OCI-LY3 (cell line): ENCODE measurements around the gene SH3PXD2A.

ENCODE experiments used
- H2AFZ ChIP-seq: fragments of 200-600, 300-600 bp; shearing (Covaris generic); 2 replicates; pipeline ENCODE4 v1.6.0; 2014; ENCODE audit warnings: antibody characterized with exemption, low read depth, low read length
- H3K27ac ChIP-seq: fragments of 200-600, 300-600 bp; sonication (generic); 2 replicates; pipeline ENCODE4 v1.5.1; 2014; ENCODE audit warnings: mild to moderate bottlenecking, low read length, moderate library complexity, mixed read lengths
- H3K27me3 ChIP-seq: fragments of 200-600, 300-600 bp; sonication (generic); 2 replicates; pipeline ENCODE4 v1.6.1; 2014; ENCODE audit warnings: low read depth, low read length, mixed read lengths
- H3K36me3 ChIP-seq: fragments of 200-600, 300-600 bp; sonication (generic); replicated peaks from 2 replicates; pipeline ENCODE3; 2014; ENCODE audit warnings: low read depth, low read length, mixed read lengths
- H3K4me1 ChIP-seq: fragments of 300-600, 200-600 bp; sonication (generic); 2 replicates; pipeline ENCODE4 v1.6.1; 2014; ENCODE audit warnings: low read length, mixed read lengths
- H3K4me2 ChIP-seq: fragments of 200-600, 300-600 bp; sonication (generic); 2 replicates; pipeline ENCODE4 v1.6.1; 2014; ENCODE audit warnings: low read length, mixed read lengths
- H3K4me3 ChIP-seq: fragments of 300-600, 200-600 bp; sonication (generic); 2 replicates; pipeline ENCODE4 v1.5.1; 2014; ENCODE audit warnings: antibody characterized with exemption, mild to moderate bottlenecking, low read length, moderate library complexity
- H3K79me2 ChIP-seq: fragments of 300-600, 200-600 bp; shearing (Covaris generic); 2 replicates; pipeline ENCODE4 v1.6.1; 2014; ENCODE audit warnings: mild to moderate bottlenecking, low read length, mixed read lengths
- H3K9ac ChIP-seq: fragments of 300-600, 200-600 bp; shearing (Covaris generic); 2 replicates; pipeline ENCODE4 v1.6.0; 2014; ENCODE audit warnings: mild to moderate bottlenecking, low read length, moderate library complexity
- H3K9me3 ChIP-seq: fragments of 200-600, 300-600 bp; shearing (Covaris generic); 2 replicates; pipeline ENCODE4 v1.6.1; 2014; ENCODE audit warnings: low read length, mixed read lengths; ENCODE audit not compliant: insufficient read depth
- H4K20me1 ChIP-seq: fragments of 200-600, 300-600 bp; sonication (generic); 2 replicates; pipeline ENCODE4 v1.6.1; 2016; ENCODE audit warnings: low read length, mixed read lengths; ENCODE audit not compliant: insufficient read depth
- EZH2phosphoT487 ChIP-seq: fragments of 200-600 bp; shearing (Covaris generic); IDR thresholded peaks from 2 replicates; pipeline ENCODE4 v1.6.1; 2018; ENCODE audit warnings: antibody characterized with exemption, mixed run types, low read depth
- TF ChIP-seq, protein P1 (sequence below): fragments of 200-600, 300-600 bp; sonication (generic); IDR thresholded peaks from 2 replicates; pipeline ENCODE4 v1.5.1; 2014; ENCODE audit warnings: antibody characterized with exemption, low read length, low read depth

SH3PXD2A gene

DNA sequence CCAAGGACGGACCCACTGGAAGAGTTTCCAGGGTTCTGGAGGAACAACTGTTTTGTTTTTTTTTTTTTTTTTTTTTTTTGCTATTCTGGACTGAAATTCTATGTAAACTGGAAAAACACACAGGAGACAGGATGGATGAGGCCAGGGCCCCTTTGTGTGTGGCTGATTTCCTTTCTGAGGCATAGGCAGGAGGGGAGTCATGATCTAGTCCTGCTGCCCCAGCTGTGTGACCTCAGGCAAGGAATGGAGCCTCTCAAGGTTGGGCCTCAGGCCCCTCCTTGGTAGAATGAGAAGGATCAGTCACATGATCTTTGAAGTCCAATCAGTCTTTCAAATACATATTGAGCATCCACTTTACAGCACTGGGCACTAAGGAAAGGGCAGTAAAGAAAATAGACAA lies 87.6 kb downstream of the SH3PXD2A start:
- Histone ChIP-seq H3K4me3 (no peak overlapping the region), H3K4me2 (no peak overlapping the region), H3K27ac (no peak overlapping the region), H3K9me3 (no peaks in the 10 kb centered on the region), H2AFZ (no peak overlapping the region), H3K27me3 (no peaks in the 10 kb centered on the region), H3K9ac (no peak overlapping the region), H3K36me3 (no peaks in the 10 kb centered on the region), H4K20me1 (no peaks in the 10 kb centered on the region), H3K79me2 (no peaks in the 10 kb centered on the region), H3K4me1 (peaks cover 19% of the 10 kb centered on the region)
- TF ChIP-seq, protein P1, sequence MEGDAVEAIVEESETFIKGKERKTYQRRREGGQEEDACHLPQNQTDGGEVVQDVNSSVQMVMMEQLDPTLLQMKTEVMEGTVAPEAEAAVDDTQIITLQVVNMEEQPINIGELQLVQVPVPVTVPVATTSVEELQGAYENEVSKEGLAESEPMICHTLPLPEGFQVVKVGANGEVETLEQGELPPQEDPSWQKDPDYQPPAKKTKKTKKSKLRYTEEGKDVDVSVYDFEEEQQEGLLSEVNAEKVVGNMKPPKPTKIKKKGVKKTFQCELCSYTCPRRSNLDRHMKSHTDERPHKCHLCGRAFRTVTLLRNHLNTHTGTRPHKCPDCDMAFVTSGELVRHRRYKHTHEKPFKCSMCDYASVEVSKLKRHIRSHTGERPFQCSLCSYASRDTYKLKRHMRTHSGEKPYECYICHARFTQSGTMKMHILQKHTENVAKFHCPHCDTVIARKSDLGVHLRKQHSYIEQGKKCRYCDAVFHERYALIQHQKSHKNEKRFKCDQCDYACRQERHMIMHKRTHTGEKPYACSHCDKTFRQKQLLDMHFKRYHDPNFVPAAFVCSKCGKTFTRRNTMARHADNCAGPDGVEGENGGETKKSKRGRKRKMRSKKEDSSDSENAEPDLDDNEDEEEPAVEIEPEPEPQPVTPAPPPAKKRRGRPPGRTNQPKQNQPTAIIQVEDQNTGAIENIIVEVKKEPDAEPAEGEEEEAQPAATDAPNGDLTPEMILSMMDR = no peak
- TF ChIP-seq EZH2phosphoT487 = no peak

GRCh38 chr10:103766751-103767505 lies 88.4 kb downstream of the SH3PXD2A start:
- Histone ChIP-seq H3K9ac (no peak overlapping the region), H3K4me2 (no peak overlapping the region), H2AFZ (no peak overlapping the region), H3K4me3 (no peak overlapping the region), H3K27me3 (no peaks in the 10 kb centered on the region), H3K4me1 (peaks cover 19% of the 10 kb centered on the region), H3K27ac (no peak overlapping the region), H3K79me2 (no peaks in the 10 kb centered on the region), H4K20me1 (no peaks in the 10 kb centered on the region), H3K9me3 (no peaks in the 10 kb centered on the region), H3K36me3 (no peaks in the 10 kb centered on the region)
- TF ChIP-seq EZH2phosphoT487 = no peak
- TF ChIP-seq, protein P1 = no peak

GRCh38 chr10:103765981-103766380 lies 89.4 kb downstream of the SH3PXD2A start:
- Histone ChIP-seq H3K79me2 (no peaks in the 10 kb centered on the region), H3K4me3 (no peak overlapping the region), H3K36me3 (no peaks in the 10 kb centered on the region), H3K27me3 (no peaks in the 10 kb centered on the region), H3K4me2 (no peak overlapping the region), H3K9me3 (no peaks in the 10 kb centered on the region), H4K20me1 (no peaks in the 10 kb centered on the region), H3K4me1 (peaks cover 19% of the 10 kb centered on the region), H3K27ac (no peak overlapping the region), H3K9ac (no peak overlapping the region), H2AFZ (no peak overlapping the region)
- no peak for TF ChIP-seq EZH2phosphoT487
- TF ChIP-seq, protein P1 = no peak

DNA sequence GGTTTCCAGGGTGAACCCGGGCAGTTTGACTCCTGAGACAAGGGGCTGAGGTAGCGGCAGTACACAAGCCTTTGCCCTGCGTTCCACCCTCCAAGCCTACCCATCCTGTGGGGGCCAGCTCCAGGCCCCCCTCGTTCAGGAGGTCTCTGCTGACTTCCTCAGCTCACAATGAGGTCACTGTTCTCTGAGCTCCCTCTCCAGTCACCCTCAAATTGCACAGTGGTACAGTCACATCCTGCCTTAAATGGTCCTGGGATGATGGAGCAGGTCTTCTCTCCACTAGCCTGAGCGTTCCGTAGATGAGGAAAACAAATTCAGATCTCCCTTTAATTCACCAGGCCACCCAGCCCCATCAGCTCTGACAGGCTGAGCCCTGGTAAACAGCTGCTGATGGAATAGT lies 90.2 kb downstream of the SH3PXD2A start:
- Histone ChIP-seq H3K4me2 (no peak overlapping the region), H4K20me1 (no peaks in the 10 kb centered on the region), H3K36me3 (no peaks in the 10 kb centered on the region), H3K79me2 (no peaks in the 10 kb centered on the region), H3K4me3 (no peak overlapping the region), H3K27ac (no peak overlapping the region), H3K4me1 (peaks cover 19% of the 10 kb centered on the region), H3K9me3 (no peaks in the 10 kb centered on the region), H2AFZ (no peak overlapping the region), H3K27me3 (no peaks in the 10 kb centered on the region), H3K9ac (no peak overlapping the region)
- TF ChIP-seq, protein P1 = no peak
- TF ChIP-seq EZH2phosphoT487 = no peak
